Loucy (cell line): ENCODE results near the gene LMO2.

Source experiments
- CTCF ChIP-seq: fragments of 200-600 bp; sonication (generic); conservative IDR thresholded peaks from 2 replicates; pipeline ENCODE4 v1.5.1; 2014; ENCODE audit warnings: mild to moderate bottlenecking, antibody characterized with exemption, low read length
- EZH2phosphoT487 ChIP-seq: fragments of 200-600 bp; IDR thresholded peaks from 2 replicates; pipeline ENCODE4 v1.6.1; 2018; ENCODE audit warnings: antibody characterized with exemption, mild to moderate bottlenecking, moderate library complexity, borderline replicate concordance

DNA sequence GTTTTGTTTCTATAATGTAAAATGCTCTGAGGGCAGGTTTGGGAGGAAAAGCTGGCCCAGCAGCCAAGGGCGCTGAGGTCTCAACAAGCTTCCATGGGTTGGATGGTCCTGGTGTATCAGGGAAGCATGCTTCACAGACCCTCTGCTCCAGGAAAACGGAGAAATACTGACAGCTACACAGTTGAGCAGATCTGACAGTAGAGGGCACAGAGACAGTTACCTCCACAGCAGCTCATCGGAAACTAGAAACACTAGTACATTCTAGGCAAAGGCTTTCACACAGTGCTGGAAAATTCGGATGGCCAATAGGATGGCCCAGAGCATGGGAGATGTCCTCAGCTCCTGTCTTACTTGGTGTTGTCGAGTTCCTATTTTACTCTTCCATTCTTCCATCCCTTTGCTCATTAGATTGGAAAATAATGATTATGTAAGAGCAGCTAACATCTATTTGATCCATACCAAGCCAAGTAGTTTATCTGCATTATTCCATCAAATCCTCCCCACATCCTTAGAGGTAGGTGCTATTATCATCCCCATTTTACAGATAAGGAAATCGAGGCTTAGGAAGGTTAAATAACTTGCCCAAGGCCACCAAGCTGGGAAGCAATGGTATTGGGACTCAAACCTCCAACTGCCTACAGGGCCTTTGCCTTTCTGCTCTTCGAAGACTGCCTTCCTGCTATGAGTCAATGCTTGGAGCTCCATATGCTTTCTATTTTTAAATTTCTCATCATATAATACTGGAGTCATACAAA, 28.3 kb downstream of the LMO2 start:
- TF ChIP-seq CTCF (no peak; the same call in 1 of the 2 replicates), EZH2phosphoT487 (no peak)
